Astrocyte of the spinal cord (primary cell): ENCODE data around the gene VAV3.
"Not testable (repeated sequence)": the region's sequence is repeated elsewhere in the genome, so short reads cannot be mapped to it uniquely, and the experiment has no call there.

ENCODE experiments used
- DNase-seq: peaks from one replicate; pipeline ENCODE4 v3.0.0; 2011; ENCODE audit warnings: low read depth, low spot score
- H3K4me3 ChIP-seq: 2 replicates; pipeline ENCODE4 v1.5.1; 2011; ENCODE audit warnings: low read depth, mild to moderate bottlenecking, low read length, moderate library complexity
- in situ Hi-C: cut with HindIII; loops from 2 replicates; pipeline ENCODE4 v1.10.0; 2017; ENCODE audit warnings: low sequenced_read_pairs
- TF ChIP-seq, protein P1 (sequence below): IDR thresholded peaks from 2 replicates; pipeline ENCODE4 v1.5.1; 2012; ENCODE audit warnings: low read depth, mild to moderate bottlenecking, low read length, inconsistent platforms

VAV3 gene

DNA sequence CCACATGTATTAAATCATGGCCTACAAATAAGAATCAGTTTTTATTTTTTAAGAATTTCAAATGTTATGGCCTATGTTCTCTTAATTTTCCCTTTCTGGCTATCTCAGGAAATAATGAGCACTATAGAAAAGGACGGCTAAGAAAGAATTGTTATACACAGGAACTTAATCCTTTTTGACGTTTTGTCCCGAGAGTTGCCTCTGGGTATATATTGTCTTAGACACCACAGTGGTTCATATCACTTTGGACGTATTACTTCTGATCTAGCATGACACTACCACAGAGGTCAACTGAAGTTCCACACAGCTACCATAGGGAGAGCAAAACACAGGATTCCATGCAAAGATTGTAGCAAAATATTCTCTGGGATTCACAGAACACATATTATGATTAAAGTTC, 307.6 kb downstream of the VAV3 start:
- in situ Hi-C loops, result no loop called here
- no peak for DNase-seq
- H3K4me3 ChIP-seq, result no peak overlapping the region
- TF ChIP-seq, protein P1, sequence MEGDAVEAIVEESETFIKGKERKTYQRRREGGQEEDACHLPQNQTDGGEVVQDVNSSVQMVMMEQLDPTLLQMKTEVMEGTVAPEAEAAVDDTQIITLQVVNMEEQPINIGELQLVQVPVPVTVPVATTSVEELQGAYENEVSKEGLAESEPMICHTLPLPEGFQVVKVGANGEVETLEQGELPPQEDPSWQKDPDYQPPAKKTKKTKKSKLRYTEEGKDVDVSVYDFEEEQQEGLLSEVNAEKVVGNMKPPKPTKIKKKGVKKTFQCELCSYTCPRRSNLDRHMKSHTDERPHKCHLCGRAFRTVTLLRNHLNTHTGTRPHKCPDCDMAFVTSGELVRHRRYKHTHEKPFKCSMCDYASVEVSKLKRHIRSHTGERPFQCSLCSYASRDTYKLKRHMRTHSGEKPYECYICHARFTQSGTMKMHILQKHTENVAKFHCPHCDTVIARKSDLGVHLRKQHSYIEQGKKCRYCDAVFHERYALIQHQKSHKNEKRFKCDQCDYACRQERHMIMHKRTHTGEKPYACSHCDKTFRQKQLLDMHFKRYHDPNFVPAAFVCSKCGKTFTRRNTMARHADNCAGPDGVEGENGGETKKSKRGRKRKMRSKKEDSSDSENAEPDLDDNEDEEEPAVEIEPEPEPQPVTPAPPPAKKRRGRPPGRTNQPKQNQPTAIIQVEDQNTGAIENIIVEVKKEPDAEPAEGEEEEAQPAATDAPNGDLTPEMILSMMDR, result no peak

- no peak for DNase-seq
- TF ChIP-seq, protein P1, result no peak
- no peak overlapping the region for H3K4me3 ChIP-seq
- in situ Hi-C loops, result no loop called here
Measured at GRCh38 chr1:107653765-107654164, 311.2 kb downstream of the VAV3 start.

DNA sequence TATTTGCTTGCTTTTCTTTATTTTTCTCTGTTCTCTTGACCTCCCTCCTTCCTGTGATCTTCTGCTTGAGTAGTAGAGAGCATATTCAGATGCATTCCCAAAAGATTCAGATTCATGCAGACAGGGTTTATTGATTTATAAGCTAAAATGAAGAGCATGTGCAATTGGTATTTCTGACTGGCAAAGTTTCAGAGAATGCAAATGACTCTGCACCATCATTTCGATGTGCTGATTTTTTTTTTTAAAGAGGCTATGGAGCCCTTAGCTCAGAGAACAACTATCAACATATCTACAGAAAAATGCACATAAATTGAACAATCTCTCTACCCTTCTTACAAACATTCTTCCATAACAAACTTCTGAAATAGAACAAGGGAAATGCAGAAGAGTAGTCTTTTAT, 312.0 kb downstream of the VAV3 start:
- in situ Hi-C loops, result no loop called here
- DNase-seq, result no peak
- H3K4me3 ChIP-seq, result no peak overlapping the region
- TF ChIP-seq, protein P1, result no peak

- H3K4me3 ChIP-seq, in situ Hi-C loops, DNase-seq: not testable (repeated sequence)
Measured at GRCh38 chr1:107650825-107651224, 314.2 kb downstream of the VAV3 start.

DNA sequence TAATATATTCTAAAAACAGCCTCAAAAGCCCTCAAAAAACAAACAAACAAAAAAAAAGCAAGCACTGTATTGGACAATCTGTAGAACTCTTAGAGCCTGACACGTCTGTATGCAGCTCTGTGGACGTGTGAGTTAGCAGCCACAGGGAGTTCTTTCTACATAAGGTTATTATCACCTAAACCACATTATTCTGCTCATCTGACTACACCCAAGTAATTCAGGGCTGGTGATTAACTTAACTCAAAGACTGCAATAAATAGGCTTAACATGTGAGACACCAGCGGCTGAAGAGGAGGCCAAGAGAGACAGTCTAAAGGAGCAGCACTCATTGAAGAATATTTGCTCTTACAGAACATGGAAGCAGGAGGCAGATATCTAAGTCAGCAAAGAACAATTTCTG, 316.0 kb downstream of the VAV3 start:
- TF ChIP-seq, protein P1, result no peak
- in situ Hi-C loops, result no loop called here
- no peak for DNase-seq
- no peak overlapping the region for H3K4me3 ChIP-seq

- peak; percentile 79 for DNase-seq
- H3K4me3 ChIP-seq, result no peak overlapping the region
- in situ Hi-C loops, result no loop called here
- TF ChIP-seq, protein P1, result no peak
Measured at GRCh38 chr1:107648071-107648470, 316.9 kb downstream of the VAV3 start.

DNA sequence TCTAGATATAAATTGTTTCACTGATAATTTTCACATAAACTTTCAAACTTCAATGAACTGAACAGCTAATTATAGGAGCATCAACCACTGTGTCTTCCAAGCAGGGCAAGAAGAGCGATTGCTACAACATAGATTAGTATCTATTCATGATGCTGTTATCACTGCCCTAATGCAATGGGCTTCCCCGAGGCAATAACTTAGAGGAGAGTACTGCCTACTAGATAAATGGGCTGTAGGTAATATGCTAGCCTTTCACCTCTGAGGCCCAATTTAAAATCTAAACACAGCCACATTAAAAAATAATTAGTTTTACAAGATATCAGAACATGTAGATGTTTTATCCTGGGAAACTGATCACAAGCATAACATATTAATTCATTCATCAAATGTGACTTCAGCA, 318.0 kb downstream of the VAV3 start:
- DNase-seq, result no peak
- no peak overlapping the region for H3K4me3 ChIP-seq
- TF ChIP-seq, protein P1, result no peak
- in situ Hi-C loops, result no loop called here
